Activated CD8-positive, alpha-beta memory T cell treated with anti-CD3 and anti-CD28 coated beads, Interleukin-2, amount 50 U/mL, for 48 hours (primary cell): Measurements from ENCODE around the gene CCR9.

ENCODE experiments used
- DNase-seq: peaks from one replicate; pipeline ENCODE4 v3.0.0-alpha.2; 2020

The CCR9 gene

GRCh38 chr3:45909542-45909941, 23.2 kb downstream of the CCR9 start:
- no peak for DNase-seq

- no peak for DNase-seq
Measured at GRCh38 chr3:45910892-45911291, 24.5 kb downstream of the CCR9 start.

DNA sequence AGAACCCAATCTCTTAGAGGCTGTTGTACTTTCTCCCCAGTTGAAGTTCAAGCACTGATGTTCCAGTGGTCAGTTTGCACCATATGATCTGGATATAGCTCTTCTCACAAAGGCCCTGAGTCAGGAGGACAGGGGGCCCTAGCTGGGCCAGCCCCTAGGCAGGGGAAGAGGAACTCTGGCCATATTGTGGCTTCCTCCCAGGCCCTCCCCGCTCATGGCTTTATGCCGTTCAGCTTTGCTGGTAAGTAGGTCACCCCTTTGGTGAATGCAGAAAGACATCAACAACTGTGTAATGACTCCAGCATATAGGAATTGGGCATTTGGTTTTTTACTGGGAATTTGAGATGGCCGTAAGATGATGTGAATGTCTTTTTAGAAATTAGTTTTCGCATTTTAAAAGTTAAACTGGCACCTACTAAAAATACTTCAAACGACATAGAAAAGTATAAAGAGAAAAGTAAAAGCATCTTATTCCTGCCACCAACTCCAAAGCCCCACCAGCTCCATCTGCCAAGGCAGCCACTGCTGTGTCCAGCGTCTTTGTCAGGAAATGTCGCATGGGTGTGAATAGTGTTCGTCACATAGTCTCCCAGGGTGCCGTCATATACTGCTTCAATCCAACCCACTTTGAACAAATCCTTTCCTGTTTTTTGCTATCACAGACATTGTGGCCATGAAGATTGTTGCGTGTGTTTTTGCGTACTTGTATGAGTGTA, 25.3 kb downstream of the CCR9 start:
- DNase-seq = no peak

DNA sequence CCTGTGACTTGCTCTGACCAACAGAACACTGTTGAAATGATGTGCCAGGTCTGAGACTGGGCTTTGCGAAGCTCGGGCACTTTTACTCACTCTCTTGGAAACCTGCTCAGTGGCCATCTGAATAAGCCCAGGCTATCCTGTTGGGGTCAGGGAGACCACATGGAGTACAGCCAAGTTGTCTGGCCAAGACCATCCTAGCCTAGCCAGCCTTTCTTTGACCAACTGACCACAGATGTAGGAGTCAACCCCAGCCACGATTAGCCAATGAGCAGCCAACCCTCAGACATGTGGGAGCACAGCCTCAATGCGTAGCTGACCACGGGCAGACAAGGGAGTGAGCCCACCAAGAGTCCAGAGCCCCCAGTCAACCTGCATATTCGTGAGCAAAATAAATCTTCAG, 26.1 kb downstream of the CCR9 start:
- DNase-seq = no peak

DNA sequence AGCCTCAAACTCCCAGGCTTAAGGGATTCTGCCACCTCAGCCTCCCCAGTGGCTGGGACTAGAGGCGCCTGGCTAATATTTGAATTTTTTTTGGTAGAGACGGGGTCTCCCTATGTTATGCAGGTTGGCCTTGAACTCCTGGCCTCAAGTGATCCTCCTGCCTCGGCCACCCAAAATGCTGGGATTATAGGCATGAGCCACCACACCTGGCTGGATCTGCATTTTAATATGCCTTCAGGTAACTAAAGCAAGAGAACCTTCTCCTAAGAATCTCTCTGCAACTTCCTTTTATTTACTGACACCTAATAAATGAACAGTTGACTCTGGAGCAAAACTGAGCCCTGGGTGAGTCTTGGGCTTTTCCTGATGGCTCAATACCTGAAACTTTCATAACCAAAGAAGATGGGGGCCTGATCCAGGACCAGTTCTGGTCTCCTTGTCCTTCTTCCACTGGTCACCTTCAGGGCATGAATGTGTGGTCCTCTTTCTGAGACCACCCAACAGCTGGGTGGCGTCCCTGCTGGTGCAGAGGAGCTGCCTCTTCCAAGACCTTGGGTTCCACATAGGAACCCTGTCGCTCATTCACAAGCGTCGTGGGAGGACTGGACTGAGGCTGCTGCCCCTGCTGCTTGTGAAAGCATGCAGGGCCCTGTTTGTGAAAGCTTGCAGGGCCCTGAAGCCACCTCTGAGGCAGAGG, 28.2 kb downstream of the CCR9 start:
- no peak for DNase-seq

GRCh38 chr3:45915059-45915439, 28.7 kb downstream of the CCR9 start:
- no peak for DNase-seq

DNA sequence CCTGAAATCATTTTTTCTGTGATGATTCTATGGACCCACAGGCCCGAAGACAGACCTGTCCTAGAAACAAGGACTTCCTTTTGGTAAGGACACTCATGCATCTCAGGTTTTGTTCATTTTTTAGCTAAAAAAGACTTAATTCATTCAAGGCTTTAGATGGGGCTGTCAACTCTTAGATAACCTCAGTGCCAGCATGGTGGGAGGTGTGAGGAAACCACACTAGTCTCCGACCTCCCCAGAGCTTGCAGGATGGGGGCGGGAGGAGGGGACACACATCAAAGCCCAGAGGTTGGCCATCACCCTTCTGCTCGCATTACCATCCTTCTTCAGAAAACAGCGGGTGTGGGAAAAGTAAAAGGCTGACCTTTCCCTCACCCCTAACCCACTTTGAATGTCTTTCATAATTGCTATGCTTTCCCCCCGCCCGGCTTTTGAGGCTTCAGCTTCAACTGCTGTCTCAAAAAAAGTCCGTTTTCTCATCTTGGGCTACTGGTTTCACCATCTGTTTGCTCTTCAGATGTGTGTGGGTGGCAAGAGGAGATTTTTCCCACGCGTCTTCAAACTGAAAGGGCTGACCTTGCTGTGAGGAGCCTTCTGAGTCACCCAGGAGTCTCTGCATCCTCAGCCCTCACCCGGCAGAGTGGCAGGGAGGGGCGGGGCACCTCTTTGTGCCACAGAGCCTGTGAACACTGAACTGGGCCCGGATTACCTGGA, 29.3 kb downstream of the CCR9 start:
- peak; percentile 85 for DNase-seq

GRCh38 chr3:45917146-45917898, 31.0 kb downstream of the CCR9 start:
- no peak for DNase-seq

DNA sequence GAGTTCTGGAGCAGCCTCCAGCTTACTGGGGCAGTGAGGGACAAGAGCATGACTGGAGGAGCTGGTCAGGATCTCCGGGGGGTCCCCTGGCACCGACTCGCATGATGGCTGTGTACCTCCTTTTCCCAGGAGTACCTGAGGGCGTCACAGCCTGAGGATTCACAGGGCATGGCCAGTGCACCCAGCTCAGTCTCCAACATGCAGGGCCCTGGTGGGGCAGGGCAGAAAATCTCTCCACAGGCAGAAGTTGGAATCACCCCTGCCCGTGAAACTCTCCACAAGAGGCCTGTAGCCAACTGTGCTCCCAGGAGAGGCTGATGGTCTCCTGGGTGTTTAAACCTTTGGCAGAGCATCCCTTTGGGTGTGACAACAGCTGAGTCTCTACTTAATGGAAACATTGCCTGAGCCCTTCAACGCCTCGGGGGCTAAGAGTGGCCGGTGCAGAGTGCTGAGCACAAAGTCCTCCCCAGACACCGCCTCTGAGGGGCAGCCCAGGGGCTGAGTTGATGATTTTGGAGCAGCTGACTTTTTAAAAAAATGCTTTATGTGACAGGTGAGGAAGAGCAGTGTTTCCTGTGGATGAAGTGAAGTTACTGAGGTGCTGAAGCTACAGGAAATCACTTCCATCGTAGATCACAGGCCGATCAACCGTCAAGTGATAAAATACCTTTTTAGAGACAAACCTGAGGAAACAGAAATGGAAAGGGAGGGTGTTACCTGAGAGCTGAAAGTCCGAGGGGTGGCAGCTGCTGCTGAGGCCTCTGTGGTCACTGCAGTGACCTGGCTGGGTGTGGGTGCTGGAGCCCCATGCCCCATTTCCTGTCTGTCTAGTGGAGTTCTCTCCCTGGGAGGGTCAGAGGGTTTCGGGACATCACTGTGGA, 35.1 kb downstream of the CCR9 start:
- DNase-seq = no peak

DNA sequence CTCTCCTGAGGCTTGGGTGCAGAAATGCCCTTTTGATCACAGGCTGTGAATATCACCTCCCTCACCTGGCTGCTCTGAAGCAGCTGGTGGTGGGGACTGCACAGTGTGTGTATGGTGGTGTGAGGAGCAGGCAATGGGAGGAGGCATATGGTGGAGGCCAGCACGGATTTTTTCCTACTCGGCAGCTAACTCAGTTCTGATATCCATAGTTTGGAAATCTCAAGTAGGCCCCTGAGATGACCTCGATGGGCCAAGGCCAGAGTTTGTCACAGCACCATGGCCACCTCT, 35.6 kb downstream of the CCR9 start:
- no peak for DNase-seq

GRCh38 chr3:45922950-45923590, 36.7 kb downstream of the CCR9 start:
- no peak for DNase-seq

- no peak for DNase-seq
Measured at GRCh38 chr3:45923755-45924154, 37.4 kb downstream of the CCR9 start.

- no peak for DNase-seq
Measured at GRCh38 chr3:45927881-45928280, 41.5 kb downstream of the CCR9 start.

DNA sequence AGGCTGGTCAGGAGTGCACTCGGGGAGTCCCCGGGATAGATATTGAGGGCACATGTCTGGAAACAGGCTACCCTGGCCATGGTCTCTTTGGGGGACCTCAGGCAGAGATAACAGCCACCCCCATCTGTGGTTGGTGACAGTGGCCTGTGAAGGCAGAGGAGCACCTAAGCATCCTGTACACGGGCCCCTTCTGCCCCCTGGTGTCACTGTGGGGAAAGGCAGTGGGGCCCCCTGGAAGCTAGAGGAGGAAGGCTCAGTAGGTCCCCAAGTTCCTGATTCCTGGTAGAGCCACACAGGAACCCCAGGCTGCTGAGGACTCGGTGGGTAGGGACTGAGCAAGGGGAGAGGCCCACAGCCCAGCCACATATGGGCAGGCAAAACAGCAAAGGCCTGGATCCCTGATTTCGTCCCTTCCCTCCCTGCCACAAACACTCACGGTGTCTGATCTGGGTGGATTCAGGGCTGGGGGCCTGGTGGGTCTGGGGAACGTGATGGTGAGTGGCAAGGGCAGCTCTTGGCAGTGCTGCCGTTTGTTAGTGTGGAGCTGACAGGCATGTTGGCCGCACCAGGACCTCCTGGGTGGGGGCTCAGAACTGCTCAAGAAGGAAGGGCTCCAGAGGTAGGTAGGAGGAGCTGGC, 42.8 kb downstream of the CCR9 start:
- peak; percentile 81 for DNase-seq

GRCh38 chr3:45931496-45931895, 45.2 kb downstream of the CCR9 start:
- no peak for DNase-seq

GRCh38 chr3:45932112-45932511, 45.8 kb downstream of the CCR9 start:
- no peak for DNase-seq

DNA sequence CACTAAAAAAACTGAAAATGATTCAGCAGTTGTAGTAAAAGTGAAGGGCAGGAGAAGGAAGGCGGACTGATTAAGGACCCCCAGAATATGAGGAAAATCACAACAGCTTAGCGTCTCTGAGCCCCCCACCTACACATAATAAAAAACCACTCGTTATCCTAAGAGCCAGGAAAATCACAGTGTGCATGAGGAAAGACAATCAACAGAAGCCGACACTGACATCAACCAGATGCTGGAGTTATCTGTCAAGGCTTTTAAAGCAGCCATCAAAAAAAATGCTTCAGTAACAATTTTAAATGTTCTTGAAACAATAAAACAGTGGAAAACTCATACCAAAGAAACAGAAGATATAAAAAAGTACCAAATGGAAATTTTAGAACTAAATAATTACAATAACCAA, 47.2 kb downstream of the CCR9 start:
- DNase-seq = no peak

DNA sequence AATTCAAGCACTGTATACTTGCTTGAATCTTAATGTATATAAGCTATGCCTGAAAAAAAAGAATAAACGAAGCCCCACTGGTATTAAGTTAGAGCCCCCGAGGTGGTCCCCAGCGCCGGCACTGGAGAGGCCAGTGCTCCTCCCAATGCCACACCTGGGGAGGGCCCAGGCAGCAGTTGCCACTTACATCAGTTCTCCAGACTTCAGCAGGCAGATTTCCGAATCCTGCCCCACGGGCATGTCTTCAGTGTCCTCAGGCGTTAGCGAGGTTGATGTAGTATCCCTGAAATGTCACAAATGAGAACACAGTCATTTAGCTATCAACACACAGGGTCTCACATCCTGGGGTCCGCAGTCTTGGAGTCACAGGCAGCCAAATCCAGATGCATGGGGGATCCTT, 49.9 kb downstream of the CCR9 start:
- DNase-seq = no peak

GRCh38 chr3:45937206-45938042, 51.1 kb downstream of the CCR9 start:
- peak; percentile 43 for DNase-seq

GRCh38 chr3:45938043-45938435, 51.7 kb downstream of the CCR9 start:
- peak; percentile 35 for DNase-seq

DNA sequence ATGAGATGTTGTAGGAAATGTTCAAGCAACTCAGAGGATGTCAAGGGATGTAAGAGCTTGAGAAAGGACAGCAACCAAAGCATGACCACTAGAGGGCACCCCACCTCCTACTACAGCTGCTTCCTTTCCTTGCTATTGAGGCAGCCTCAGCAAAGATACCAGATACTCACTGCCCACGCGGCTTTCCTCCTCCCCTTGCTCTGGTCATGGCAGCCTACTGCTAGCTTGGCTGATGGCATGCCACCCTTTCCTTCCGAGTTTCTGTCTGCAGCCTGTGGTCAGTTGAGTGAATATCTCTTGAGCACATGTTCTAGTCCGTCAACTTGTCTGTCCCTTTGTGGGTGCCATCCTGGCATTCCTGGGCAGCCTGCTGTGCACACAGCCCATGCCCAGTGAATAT, 52.5 kb downstream of the CCR9 start:
- peak; percentile 87 for DNase-seq
